MM.1S (cell line): ENCODE results near the gene TGFB2.

ENCODE experiments used
- DNase-seq: peaks from one replicate; pipeline ENCODE4 v3.0.0-alpha.2; 2015
- H2AFZ ChIP-seq: fragments of 300-600 bp; sonication (generic); 2 replicates; pipeline ENCODE4 v1.6.0; 2016; ENCODE audit warnings: antibody characterized with exemption, low read length
- H3F3A ChIP-seq: fragments of 300-600 bp; sonication (generic); 2 replicates; pipeline ENCODE4 v1.6.1; 2016; ENCODE audit warnings: mild to moderate bottlenecking, antibody characterized with exemption, low read length, moderate library complexity, mixed read lengths; ENCODE audit not compliant: insufficient read depth
- H3K27ac ChIP-seq: fragments of 300-600 bp; sonication (generic); 2 replicates; pipeline ENCODE4 v1.5.1; 2016; ENCODE audit warnings: mild to moderate bottlenecking, low read length
- H3K27me3 ChIP-seq: fragments of 300-600 bp; sonication (generic); replicated peaks from 2 replicates; pipeline ENCODE4 v1.6.0; 2016; ENCODE audit warnings: low read length; ENCODE audit not compliant: insufficient read depth
- H3K36me3 ChIP-seq: fragments of 300-600 bp; sonication (generic); replicated peaks from 2 replicates; pipeline ENCODE4 v1.6.1; 2016; ENCODE audit warnings: mild to moderate bottlenecking, low read length, mixed read lengths; ENCODE audit not compliant: insufficient read depth
- H3K4me1 ChIP-seq: fragments of 300-600 bp; sonication (generic); 2 replicates; pipeline ENCODE4 v1.6.1; 2016; ENCODE audit warnings: low read length, mixed read lengths
- H3K4me2 ChIP-seq: fragments of 300-600 bp; sonication (generic); 2 replicates; pipeline ENCODE4 v1.6.0; 2016; ENCODE audit warnings: low read depth, low read length
- H3K4me3 ChIP-seq: fragments of 300-600 bp; sonication (generic); 2 replicates; pipeline ENCODE4 v1.5.1; 2016; ENCODE audit warnings: low read length, mixed read lengths
- H3K79me2 ChIP-seq: fragments of 300-600 bp; sonication (generic); 2 replicates; pipeline ENCODE4 v1.6.1; 2016; ENCODE audit warnings: mixed run types, low read length, mixed read lengths
- H3K9ac ChIP-seq: fragments of 300-600 bp; sonication (generic); 2 replicates; pipeline ENCODE4 v1.6.1; 2016; ENCODE audit warnings: low read length, mixed read lengths
- H3K9me2 ChIP-seq: fragments of 300-600 bp; sonication (generic); replicated peaks from 2 replicates; pipeline ENCODE4 v1.6.1; 2016; ENCODE audit warnings: mild to moderate bottlenecking, low read length, mixed read lengths; ENCODE audit not compliant: insufficient read depth
- H3K9me3 ChIP-seq: fragments of 300-600 bp; sonication (generic); replicated peaks from 2 replicates; pipeline ENCODE4 v1.6.1; 2016; ENCODE audit warnings: mild to moderate bottlenecking, low read length, mixed read lengths; ENCODE audit not compliant: insufficient read depth
- H4K20me1 ChIP-seq: fragments of 300-600 bp; sonication (generic); 2 replicates; pipeline ENCODE4 v1.6.1; 2016; ENCODE audit warnings: mild to moderate bottlenecking, low read length, moderate library complexity, mixed read lengths; ENCODE audit not compliant: insufficient read depth
- CTCF ChIP-seq: fragments of 300-600 bp; sonication (generic); IDR thresholded peaks from 2 replicates; pipeline ENCODE4 v1.5.1; 2016; ENCODE audit warnings: antibody characterized with exemption, low read length, mixed read lengths
- EZH2 ChIP-seq: fragments of 300-600 bp; sonication (generic); optimal IDR thresholded peaks from 2 replicates; pipeline ENCODE3; 2017; ENCODE audit warnings: low read depth, mild to moderate bottlenecking, antibody characterized with exemption, low read length, mixed read lengths
- EZH2phosphoT487 ChIP-seq: fragments of 300-600 bp; sonication (generic); IDR thresholded peaks from 2 replicates; pipeline ENCODE4 v1.6.1; 2018; ENCODE audit warnings: antibody characterized with exemption, low read length

Gene TGFB2

GRCh38 chr1:218355278-218355677 is 10.1 kb downstream of the TGFB2 start:
- Histone ChIP-seq H3K4me2 (no peak overlapping the region), H3K79me2 (no peaks in the 10 kb centered on the region), H3K27me3 (no peaks in the 10 kb centered on the region), H3K36me3 (no peaks in the 10 kb centered on the region), H4K20me1 (no peaks in the 10 kb centered on the region), H3K9me2 (no peaks in the 10 kb centered on the region), H3K9me3 (no peaks in the 10 kb centered on the region), H3K4me1 (0 out of 2 replicates have a peak, but pooled peaks cover under 1% of the 10 kb centered on the region), H3K4me3 (no peak overlapping the region), H3K9ac (no peak overlapping the region), H2AFZ (no peak overlapping the region), H3K27ac (no peak overlapping the region), H3F3A (no peaks in the 10 kb centered on the region)
- DNase-seq, result no peak
- no peak for TF ChIP-seq EZH2phosphoT487
- no peak for TF ChIP-seq EZH2
- TF ChIP-seq CTCF, result no peak

- Histone ChIP-seq H3K4me3 (no peak overlapping the region), H4K20me1 (no peaks in the 10 kb centered on the region), H3K9ac (no peak overlapping the region), H3K27ac (no peak overlapping the region), H2AFZ (no peak overlapping the region), H3K79me2 (no peaks in the 10 kb centered on the region), H3K27me3 (no peaks in the 10 kb centered on the region), H3K4me2 (no peak overlapping the region), H3K36me3 (no peaks in the 10 kb centered on the region), H3F3A (no peaks in the 10 kb centered on the region), H3K9me3 (no peaks in the 10 kb centered on the region), H3K9me2 (no peaks in the 10 kb centered on the region), H3K4me1 (no peaks in the 10 kb centered on the region)
- DNase-seq, result no peak
- TF ChIP-seq CTCF (no peak), EZH2 (no peak), EZH2phosphoT487 (no peak)
Measured at GRCh38 chr1:218357211-218357892, 12.2 kb downstream of the TGFB2 start.

GRCh38 chr1:218357893-218358232 is 12.7 kb downstream of the TGFB2 start:
- H3K4me3 ChIP-seq, result no peak overlapping the region
- H3K36me3 ChIP-seq, result no peaks in the 10 kb centered on the region
- no peaks in the 10 kb centered on the region for H3K9me3 ChIP-seq
- no peaks in the 10 kb centered on the region for H3K27me3 ChIP-seq
- no peaks in the 10 kb centered on the region for H3K79me2 ChIP-seq
- DNase-seq, result no peak
- H2AFZ ChIP-seq, result no peak overlapping the region
- no peak for TF ChIP-seq EZH2phosphoT487
- no peak for TF ChIP-seq CTCF
- TF ChIP-seq EZH2, result no peak
- no peak overlapping the region for H3K27ac ChIP-seq
- no peak overlapping the region for H3K4me2 ChIP-seq
- H3F3A ChIP-seq, result no peaks in the 10 kb centered on the region
- no peaks in the 10 kb centered on the region for H3K4me1 ChIP-seq
- no peak overlapping the region for H3K9ac ChIP-seq
- H3K9me2 ChIP-seq, result no peaks in the 10 kb centered on the region
- H4K20me1 ChIP-seq, result no peaks in the 10 kb centered on the region
